K562 (cell line): ENCODE measurements around the gene CCDC33. TPM values are rescaled to one million over a fixed set of nuclear protein-coding genes. Genes with fewer than 3 reads are reported as not detected.

Source experiments
- ATAC-seq: fragments of 200-7000 bp; cut with Tn5 transposase; 3 replicates; pipeline ENCODE4 v1.9.1; 2020; ENCODE audit warnings: moderate library complexity
- BruUV-seq: library from RNA; stranded (reverse); fragments of 400-500 nt; replicated peaks from 2 replicates; lab custom pipeline; 2021; lab: Mats Ljungman, UMichigan
- CTCF ChIA-PET: fragments of 300-600 bp; formaldehyde crosslinking; extraction: SDS; loops from one replicate; lab custom pipeline; 2021; ENCODE audit warnings: low intra/inter-chr PET ratio; lab: Yijun Ruan, JAX
- POLR2A ChIA-PET: fragments of 300-600, 350-650 bp; sonication (Branson Sonifier 250); formaldehyde crosslinking; extraction: SDS; loops from one replicate; lab custom pipeline; 2021; ENCODE audit warnings: antibody characterized with exemption, inconsistent platforms; lab: Yijun Ruan, JAX
- DNase-seq, 4 experiments: peaks; one replicate each; pipeline versions ENCODE4 v3.0.0 to v3.0.0-alpha.2; 2011 to 2018; ENCODE audit warnings: low spot score in 3 of 4, mixed read lengths in 3 of 4; ENCODE audit errors: extremely low read depth in 1 of 4
- FAIRE-seq: peaks from 2 replicates; lab custom pipeline; 2011; peaks lifted over from hg19 to GRCh38; lab: Jason Lieb, UNC
- H2AFZ ChIP-seq: 2 replicates; pipeline ENCODE4 v1.6.0; 2011; ENCODE audit warnings: low read depth, low read length, control low read depth, inconsistent platforms
- H3K27ac ChIP-seq: fragments of 200-600 bp; 3 replicates; pipeline ENCODE4 v1.8.0; 2011; ENCODE audit warnings: low read depth, mild to moderate bottlenecking, control low read depth, inconsistent platforms, low read length, moderate library complexity, mixed read lengths; ENCODE audit errors: extremely low read depth
- H3K27me3 ChIP-seq, 2 experiments: fragments of 300-600 bp in 1 of 2; 2 replicates in 1 of 2; 3 replicates in 1 of 2; pipeline versions ENCODE4 v1.6.0 to v1.8.0; 2011; ENCODE audit warnings: inconsistent platforms in 2 of 2, low read length in 2 of 2, mild to moderate bottlenecking in 1 of 2, mixed read lengths in 1 of 2, moderate library complexity in 1 of 2; ENCODE audit not compliant: control insufficient read depth in 2 of 2, insufficient read depth in 2 of 2
- H3K36me3 ChIP-seq: fragments of 300-600 bp; 3 replicates; pipeline ENCODE4 v1.8.0; 2011; ENCODE audit warnings: mild to moderate bottlenecking, low read length, inconsistent platforms; ENCODE audit not compliant: control insufficient read depth, insufficient read depth
- H3K4me1 ChIP-seq, 2 experiments: fragments of 200-600 bp in 1 of 2; replicated peaks in 1 of 2; 2 replicates in 1 of 2; 3 replicates in 1 of 2; pipeline versions ENCODE4 v1.5.1 to v1.8.0; 2011; ENCODE audit warnings: inconsistent platforms in 2 of 2, low read length in 2 of 2, mild to moderate bottlenecking in 1 of 2, mixed read lengths in 1 of 2, moderate library complexity in 1 of 2; ENCODE audit not compliant: control insufficient read depth in 2 of 2, insufficient read depth in 2 of 2
- H3K4me2 ChIP-seq: 2 replicates; pipeline ENCODE4 v1.6.1; 2011; ENCODE audit warnings: low read length, control low read depth, inconsistent platforms, mixed read lengths; ENCODE audit not compliant: insufficient read depth
- H3K4me3 ChIP-seq: fragments of 200-600 bp; sonication (generic), shearing (Covaris generic); 2 replicates; pipeline ENCODE4 v1.5.1; 2016; ENCODE audit warnings: control low read depth, inconsistent platforms
- H3K79me2 ChIP-seq: fragments of 200-600 bp; 3 replicates; pipeline ENCODE4 v1.8.0; 2011; ENCODE audit warnings: low read length, inconsistent platforms; ENCODE audit not compliant: control insufficient read depth, insufficient read depth
- H3K9ac ChIP-seq, 2 experiments: 2 replicates each; pipeline versions ENCODE4 v1.6.0 to v1.6.1; 2011; ENCODE audit warnings: low read depth in 2 of 2, low read length in 2 of 2, control low read depth in 1 of 2, inconsistent platforms in 1 of 2, mild to moderate bottlenecking in 1 of 2, mixed read lengths in 1 of 2; ENCODE audit not compliant: insufficient read depth in 1 of 2
- H3K9me1 ChIP-seq: one replicate; pipeline ENCODE4 v1.6.0; 2011; ENCODE audit warnings: inconsistent platforms, mild to moderate bottlenecking, low read length, moderate library complexity; ENCODE audit not compliant: control insufficient read depth, insufficient read depth
- H3K9me3 ChIP-seq: replicated peaks from 2 replicates; pipeline ENCODE4 v1.5.1; 2011; ENCODE audit warnings: low read depth, low read length, inconsistent platforms; ENCODE audit not compliant: control insufficient read depth, insufficient read depth
- H4K20me1 ChIP-seq: replicated peaks from 2 replicates; pipeline ENCODE4 v1.6.1; 2011; ENCODE audit warnings: low read length, inconsistent platforms, mixed read lengths; ENCODE audit not compliant: control insufficient read depth, insufficient read depth
- BCOR ChIP-seq: fragments of 450-650 bp; IDR thresholded peaks from 2 replicates; pipeline ENCODE4 v1.6.1; 2016
- BRD9 ChIP-seq: fragments of 450-650 bp; IDR thresholded peaks from 2 replicates; pipeline ENCODE4 v1.6.1; 2018; ENCODE audit warnings: low read depth; ENCODE audit not compliant: partially characterized antibody
- CCAR2 ChIP-seq: fragments of 200-400 bp; formaldehyde crosslinking; IDR thresholded peaks from 2 replicates; pipeline ENCODE4 v1.6.1; 2017; ENCODE audit warnings: mild to moderate bottlenecking, low read depth, low read length
- ESRRB ChIP-seq: fragments of 250-450 bp; sonication (Bioruptor Pico); IDR thresholded peaks from 2 replicates; pipeline ENCODE4 v1.5.0; 2020; ENCODE audit warnings: mild to moderate bottlenecking, moderate library complexity, borderline replicate concordance
- FOXA3 ChIP-seq, 2 experiments: fragments of 450-650 bp in 1 of 2; sonication (generic) in 1 of 2; formaldehyde crosslinking; IDR thresholded peaks in 1 of 2; conservative IDR thresholded peaks in 1 of 2; 2 replicates each; pipeline versions ENCODE4 v1.4.0 to v1.8.0; 2020 to 2022; ENCODE audit warnings: mild to moderate bottlenecking in 2 of 2, missing genetic modification reagents in 1 of 2
- FUS ChIP-seq: fragments of 200-400 bp; formaldehyde crosslinking; optimal IDR thresholded peaks from 2 replicates; pipeline ENCODE3; 2017; ENCODE audit warnings: low read depth, low read length
- HOXB6 ChIP-seq: fragments of 250-450 bp; sonication (Bioruptor Pico); IDR thresholded peaks from 2 replicates; pipeline ENCODE4 v1.5.1; 2022; ENCODE audit warnings: mild to moderate bottlenecking, borderline replicate concordance
- L3MBTL2 ChIP-seq: fragments of 450-650 bp; IDR thresholded peaks from 2 replicates; pipeline ENCODE4 v1.6.1; 2016; ENCODE audit warnings: mild to moderate bottlenecking, moderate library complexity
- NR0B1 ChIP-seq: fragments of 450-650 bp; IDR thresholded peaks from one replicate; pipeline ENCODE4 v1.6.1; 2018; ENCODE audit warnings: mild to moderate bottlenecking, moderate library complexity; ENCODE audit not compliant: partially characterized antibody
- PYGO2 ChIP-seq: fragments of 450-650 bp; IDR thresholded peaks from 2 replicates; pipeline ENCODE4 v1.6.1; 2016; ENCODE audit warnings: mild to moderate bottlenecking, missing genetic modification characterization, moderate library complexity, missing compliant biosample characterization
- RBM25 ChIP-seq: fragments of 200-400 bp; formaldehyde crosslinking; IDR thresholded peaks from 2 replicates; pipeline ENCODE4 v1.6.1; 2018; ENCODE audit warnings: low read length, low read depth, moderate library complexity; ENCODE audit not compliant: severe bottlenecking
- SP2 ChIP-seq: IDR thresholded peaks from 2 replicates; pipeline ENCODE4 v1.6.1; 2011; ENCODE audit warnings: mild to moderate bottlenecking, low read depth, low read length, moderate library complexity; ENCODE audit not compliant: poor library complexity, severe bottlenecking; ENCODE audit errors: extremely low read depth
- ZFP36 ChIP-seq: fragments of 150-350 bp; IDR thresholded peaks from 2 replicates; pipeline ENCODE4 v1.6.1; 2018; ENCODE audit warnings: low read length, low read depth; ENCODE audit not compliant: partially characterized antibody
- ZKSCAN8 ChIP-seq: fragments of 200-800 bp; sonication (Bioruptor generic); IDR thresholded peaks from 2 replicates; pipeline ENCODE4 v1.6.1; 2016; ENCODE audit warnings: missing genetic modification characterization, missing compliant biosample characterization
- ZNF224 ChIP-seq: sonication (generic); formaldehyde crosslinking; IDR thresholded peaks from 2 replicates; pipeline ENCODE4 v1.8.0; 2022; ENCODE audit warnings: mild to moderate bottlenecking, missing genetic modification reagents
- ZNF668 ChIP-seq: fragments of 250-450 bp; sonication (Bioruptor Pico); IDR thresholded peaks from 2 replicates; pipeline ENCODE4 v1.8.0; 2022; ENCODE audit warnings: mild to moderate bottlenecking, inconsistent platforms
- WGBS: fragments of 100-300 bp; shearing (Covaris generic); methylation state at CpG from one replicate; pipeline ENCODE4 v1.1.6; 2016; ENCODE audit warnings: low coverage, mixed read lengths; ENCODE audit not compliant: insufficient coverage; ENCODE audit errors: missing lambda C conversion rate; 5-methylcytosine and 5-hydroxymethylcytosine counted together
- in situ Hi-C: fragments of 300-500 bp; cut with MboI; formaldehyde crosslinking; loops from 4 replicates; pipeline ENCODE4 v1.15.0; 2018; ENCODE audit warnings: inconsistent platforms, mixed read lengths
- intact Hi-C: fragments of 100-400 bp; cut with micrococcal nuclease; formaldehyde crosslinking; loops from 2 replicates; pipeline ENCODE4 v1.14.2; 2022
- polyA plus RNA-seq, 8 experiments: library from polyadenylated mRNA; depleted of rRNA in 4 of 8; stranded (reverse) in 5 of 8; unstranded in 3 of 8; fragments of >200 nt; fragmentation: Nextera tagmentation in 2 of 8; fragmentation: Illumina TruSeq in 1 of 8; extraction: Ambion mirVana in 2 of 8; extraction: Trizol in 1 of 8; gene quantifications; 2 replicates each; pipeline versions ENCODE4 v1.2.1 to v1.2.3, GENCODE V29; 2011 to 2014; ENCODE audit warnings: inconsistent platforms in 1 of 8, missing spikeins in 1 of 8
- total RNA-seq, 7 experiments: library from RNA; depleted of rRNA in 6 of 7; stranded (reverse); fragments of >200 nt in 6 of 7; fragmentation: Illumina TruSeq in 2 of 7; extraction: Trizol in 2 of 7; gene quantifications; 2 replicates each; pipeline versions ENCODE4 v1.2.1 to v1.2.3, GENCODE V29; 2011 to 2021; ENCODE audit warnings: low replicate concordance in 1 of 7

CCDC33 gene
- total and polyA plus RNA-seq, 9 of the 15 experiments (the other 6 are each of a cell fraction or from before 2014, with no cell fraction given) = 0.08 to 1.1 (median 0.15) TPM; not detected in 4

DNA sequence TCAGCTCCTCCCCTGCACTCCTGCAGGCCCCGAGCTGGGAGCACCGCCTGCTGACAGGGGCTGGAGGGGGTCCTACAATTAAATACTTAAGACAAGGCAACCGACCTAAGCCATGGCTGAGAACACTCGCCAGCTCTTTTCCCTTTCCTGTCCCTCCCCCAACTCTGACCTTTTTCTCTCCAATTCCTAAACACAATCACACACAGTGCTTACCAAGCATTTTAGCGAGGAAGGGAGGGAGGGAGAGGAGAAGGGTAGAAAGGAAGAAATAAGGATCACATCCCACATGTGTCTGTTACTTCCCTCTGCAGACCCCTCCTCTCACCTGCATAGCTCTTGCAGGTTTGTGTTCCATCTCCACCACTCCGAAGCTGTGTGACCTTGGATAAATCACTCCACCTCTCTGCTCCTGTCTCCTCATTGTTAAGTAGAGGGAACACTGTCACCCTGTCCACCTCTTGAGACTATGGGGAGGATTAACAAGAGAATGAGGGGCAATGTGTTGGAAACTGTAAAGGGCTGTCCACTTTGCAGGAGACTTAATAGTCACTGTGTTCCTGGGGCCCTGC lies 67.7 kb downstream of the CCDC33 start:
- H3K79me2 ChIP-seq = no peaks in the 10 kb centered on the region
- no peaks in the 10 kb centered on the region for H3K9me1 ChIP-seq
- 3% methylated on average over 6 of the region's 6 CpGs for WGBS
- peak; percentile 33 for TF ChIP-seq RBM25
- no peak for TF ChIP-seq ZNF224
- TF ChIP-seq BCOR = 0 out of 2 replicates have a peak, but pooled peaks have one; percentile 24
- TF ChIP-seq ZFP36 = peak; percentile 43
- H3K27me3 ChIP-seq = peaks cover 19 to 44% of the 10 kb centered on the region in 2 experiments
- H2AFZ ChIP-seq = no peak overlapping the region
- H3K4me3 ChIP-seq = no peak overlapping the region
- no peaks in the 10 kb centered on the region for H3K9me3 ChIP-seq
- H3K36me3 ChIP-seq = no peaks in the 10 kb centered on the region
- no peak for ATAC-seq
- no peak overlapping the region for H3K4me2 ChIP-seq
- CTCF ChIA-PET = no interaction called here
- in situ Hi-C loops = no loop called here
- H3K4me1 ChIP-seq = peaks cover 5 to 12% of the 10 kb centered on the region in 2 experiments; a peak in 4 of 5 replicates
- no peak overlapping the region; a peak in 1 of 4 replicates for H3K9ac ChIP-seq
- no peak for FAIRE-seq
- POLR2A ChIA-PET = interaction anchor here (0.6 kb wide), 2 partner anchors 240 to 330 kb away, joined by 3 read pairs; no protein-coding TSS in a partner anchor
- H4K20me1 ChIP-seq = peaks cover 33% of the 10 kb centered on the region
- no peak for DNase-seq
- H3K27ac ChIP-seq = no peak overlapping the region
- intact Hi-C loops = no loop called here
- no TSS peak for BruUV-seq

DNA sequence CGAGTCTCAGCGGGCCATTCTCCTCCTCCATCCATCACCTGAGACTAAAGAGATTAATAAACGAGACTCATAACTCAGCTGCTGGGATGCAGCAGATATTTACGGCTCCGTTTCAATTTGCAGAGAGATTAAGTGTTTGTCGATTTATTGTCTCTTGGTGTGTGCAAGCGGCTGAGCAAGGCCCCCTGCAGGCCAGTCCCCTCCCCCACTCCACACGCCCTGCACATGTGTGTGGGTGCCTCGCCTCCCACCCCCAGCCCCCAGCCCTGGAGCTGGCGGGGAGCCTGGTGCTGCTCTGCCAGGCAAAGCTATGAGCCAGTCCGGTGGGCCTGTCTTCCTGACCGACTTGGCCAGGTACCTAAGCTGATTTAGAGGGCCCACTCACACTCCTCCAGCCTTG lies 68.3 kb downstream of the CCDC33 start:
- H3K4me1 ChIP-seq = peaks cover 5 to 12% of the 10 kb centered on the region in 2 experiments; a peak in 4 of 5 replicates
- 3% methylated on average over 11 of the region's 12 CpGs for WGBS
- BruUV-seq = no TSS peak
- no peak overlapping the region for H3K4me2 ChIP-seq
- no peak for FAIRE-seq
- H3K27me3 ChIP-seq = peaks cover 14 to 38% of the 10 kb centered on the region in 2 experiments
- H3K9me3 ChIP-seq = no peaks in the 10 kb centered on the region
- H4K20me1 ChIP-seq = peaks cover 31% of the 10 kb centered on the region
- no peaks in the 10 kb centered on the region for H3K36me3 ChIP-seq
- no peak for ATAC-seq
- no peak overlapping the region for H3K9ac ChIP-seq
- no peak overlapping the region for H2AFZ ChIP-seq
- ChIA-PET POLR2A (no interaction called here), CTCF (no interaction called here)
- no peak overlapping the region for H3K27ac ChIP-seq
- intact Hi-C loops = no loop called here
- H3K9me1 ChIP-seq = no peaks in the 10 kb centered on the region
- H3K4me3 ChIP-seq = no peak overlapping the region
- in situ Hi-C loops = no loop called here
- no peaks in the 10 kb centered on the region for H3K79me2 ChIP-seq
- peak in 1 of 4 experiments; percentile 19 for DNase-seq
- TF ChIP-seq HOXB6 (CRISPR knock-in tag) (no peak), PYGO2 (tag) (no peak), FUS (no peak), ZNF668 (CRISPR knock-in tag) (no peak), L3MBTL2 (no peak), ESRRB (CRISPR knock-in tag) (no peak), ZKSCAN8 (CRISPR knock-in tag) (no peak), SP2 (no peak), CCAR2 (no peak), BRD9 (no peak), NR0B1 (no peak), FOXA3 (CRISPR knock-in tag; conservative IDR thresholded peaks at IDR 0.05 in 1 of 2, IDR thresholded peaks at IDR 0.05 in 1 of 2) (no peak)
